IMR-90 (cell line): ENCODE data around the gene KCNN4. TPM values are rescaled to one million over a fixed set of nuclear protein-coding genes. Genes with fewer than 3 reads are reported as not detected.

Experiments used
- ATAC-seq: fragments of 200-7000 bp; cut with Tn5 transposase; 2 replicates; pipeline ENCODE4 v1.9.1; 2020; ENCODE audit warnings: low read depth, mild to moderate bottlenecking, moderate library complexity
- BruUV-seq: library from RNA; stranded (reverse); fragments of 400-500 nt; replicated peaks from 2 replicates; lab custom pipeline; 2021; lab: Mats Ljungman, UMichigan
- CTCF ChIA-PET: fragments of 300-600 bp; formaldehyde crosslinking; extraction: SDS; loops from one replicate; lab custom pipeline; 2021; ENCODE audit warnings: antibody characterized with exemption; lab: Yijun Ruan, JAX
- POLR2A ChIA-PET: fragments of 300-600 bp; sonication (Branson Sonifier 250); formaldehyde crosslinking; loops from one replicate; lab custom pipeline; 2022; ENCODE audit warnings: antibody characterized with exemption; ENCODE audit not compliant: unreplicated experiment; lab: Charles Lee
- DNase-seq: peaks from one replicate; pipeline ENCODE4 v3.0.0; 2013
- H2AFZ ChIP-seq: replicated peaks from 2 replicates; pipeline ENCODE3; 2013; ENCODE audit warnings: low read length, mild to moderate bottlenecking; ENCODE audit not compliant: poor library complexity
- H2AK5ac ChIP-seq: 2 replicates; pipeline ENCODE4 v1.6.1; 2013; ENCODE audit warnings: low read depth, low read length, inconsistent platforms
- H2AK9ac ChIP-seq: replicated peaks from 2 replicates; pipeline ENCODE3; 2013; ENCODE audit warnings: mild to moderate bottlenecking, low read depth, low read length, moderate library complexity; ENCODE audit not compliant: poor library complexity
- H2BK120ac ChIP-seq: 2 replicates; pipeline ENCODE4 v1.6.1; 2013; ENCODE audit warnings: low read depth, low read length, inconsistent platforms
- H2BK15ac ChIP-seq: 3 replicates; pipeline ENCODE4 v1.6.1; 2013; ENCODE audit warnings: low read depth, low read length, inconsistent platforms
- H2BK20ac ChIP-seq: 2 replicates; pipeline ENCODE4 v1.6.1; 2013; ENCODE audit warnings: low read depth, mild to moderate bottlenecking, inconsistent platforms, low read length, moderate library complexity
- H2BK5ac ChIP-seq: 2 replicates; pipeline ENCODE4 v1.6.1; 2013; ENCODE audit warnings: mild to moderate bottlenecking, low read depth, low read length, inconsistent platforms; ENCODE audit not compliant: poor library complexity, severe bottlenecking
- H3K14ac ChIP-seq: replicated peaks from 2 replicates; pipeline ENCODE4 v1.6.1; 2013; ENCODE audit warnings: low read depth, low read length, inconsistent platforms
- H3K18ac ChIP-seq: 2 replicates; pipeline ENCODE4 v1.6.1; 2013; ENCODE audit warnings: low read depth, low read length, control low read depth
- H3K23ac ChIP-seq: 2 replicates; pipeline ENCODE4 v1.6.1; 2013; ENCODE audit warnings: low read depth, low read length, inconsistent platforms
- H3K27ac ChIP-seq: 2 replicates; pipeline ENCODE4 v1.5.1; 2013; ENCODE audit warnings: mild to moderate bottlenecking, control low read depth, low read length; ENCODE audit not compliant: insufficient read depth
- H3K27me3 ChIP-seq: 2 replicates; pipeline ENCODE4 v1.6.1; 2013; ENCODE audit warnings: low read length; ENCODE audit not compliant: control insufficient read depth, insufficient read depth
- H3K36me3 ChIP-seq: 2 replicates; pipeline ENCODE4 v1.6.1; 2013; ENCODE audit warnings: low read length, mixed read lengths; ENCODE audit not compliant: control insufficient read depth, insufficient read depth
- H3K4ac ChIP-seq: 2 replicates; pipeline ENCODE4 v1.6.1; 2013; ENCODE audit warnings: low read depth, low read length, inconsistent platforms
- H3K4me1 ChIP-seq: 2 replicates; pipeline ENCODE4 v1.6.1; 2013; ENCODE audit warnings: low read length, mixed read lengths; ENCODE audit not compliant: control insufficient read depth, insufficient read depth
- H3K4me2 ChIP-seq: 2 replicates; pipeline ENCODE4 v1.6.1; 2013; ENCODE audit warnings: low read depth, mild to moderate bottlenecking, control low read depth, low read length, moderate library complexity
- H3K4me3 ChIP-seq: 2 replicates; pipeline ENCODE4 v1.5.1; 2013; ENCODE audit warnings: low read depth, mild to moderate bottlenecking, control low read depth, low read length, moderate library complexity; ENCODE audit not compliant: insufficient read depth
- H3K56ac ChIP-seq: 2 replicates; pipeline ENCODE4 v1.6.1; 2013; ENCODE audit warnings: low read length, inconsistent platforms; ENCODE audit not compliant: insufficient read depth; ENCODE audit errors: extremely low read depth
- H3K79me1 ChIP-seq, 2 experiments: 2 replicates each; pipeline ENCODE4 v1.6.1; 2013; ENCODE audit warnings: low read length in 2 of 2, inconsistent platforms in 1 of 2, low read depth in 1 of 2
- H3K9ac ChIP-seq: 2 replicates; pipeline ENCODE4 v1.6.1; 2013; ENCODE audit warnings: low read depth, low read length, control low read depth
- H3K9me1 ChIP-seq: 2 replicates; pipeline ENCODE4 v1.6.1; 2013; ENCODE audit warnings: low read length, inconsistent platforms; ENCODE audit not compliant: insufficient read depth
- H3K9me3 ChIP-seq: 2 replicates; pipeline ENCODE4 v1.6.1; 2013; ENCODE audit warnings: low read length; ENCODE audit not compliant: control insufficient read depth, insufficient read depth
- H4K20me1 ChIP-seq: 2 replicates; pipeline ENCODE4 v1.6.1; 2013; ENCODE audit warnings: low read length, inconsistent platforms; ENCODE audit not compliant: insufficient read depth
- H4K5ac ChIP-seq: 2 replicates; pipeline ENCODE4 v1.6.1; 2013; ENCODE audit warnings: mild to moderate bottlenecking, low read depth, low read length, control low read depth
- H4K8ac ChIP-seq, 2 experiments: 2 replicates each; pipeline ENCODE4 v1.6.1; 2013; ENCODE audit warnings: low read depth in 2 of 2, low read length in 2 of 2, control low read depth in 1 of 2, inconsistent platforms in 1 of 2
- H4K91ac ChIP-seq: 2 replicates; pipeline ENCODE4 v1.6.1; 2013; ENCODE audit warnings: low read depth, low read length, inconsistent platforms; ENCODE audit not compliant: insufficient read depth
- BHLHE40 ChIP-seq: fragments of 150-350 bp; IDR thresholded peaks from 2 replicates; pipeline ENCODE4 v1.6.1; 2016; ENCODE audit warnings: mild to moderate bottlenecking, low read depth, low read length
- CEBPB ChIP-seq: IDR thresholded peaks from 2 replicates; pipeline ENCODE4 v1.6.1; 2012; ENCODE audit warnings: low read depth, low read length, improper control_type of control experiment
- CHD1 ChIP-seq: IDR thresholded peaks from 2 replicates; pipeline ENCODE4 v1.6.1; 2012; ENCODE audit warnings: low read depth, low read length, improper control_type of control experiment
- CTCF ChIP-seq: conservative IDR thresholded peaks from 2 replicates; pipeline ENCODE4 v1.5.1; 2012; ENCODE audit warnings: mild to moderate bottlenecking, low read depth, low read length, improper control_type of control experiment
- ELK1 ChIP-seq: fragments of 150-350 bp; IDR thresholded peaks from 2 replicates; pipeline ENCODE4 v1.6.1; 2016; ENCODE audit warnings: low read depth, mild to moderate bottlenecking, low read length, moderate library complexity, borderline replicate concordance
- FOS ChIP-seq: fragments of 150-350 bp; IDR thresholded peaks from 2 replicates; pipeline ENCODE4 v1.6.1; 2016; ENCODE audit warnings: low read depth, low read length
- MAZ ChIP-seq: IDR thresholded peaks from 2 replicates; pipeline ENCODE4 v1.6.1; 2012; ENCODE audit warnings: low read depth, mild to moderate bottlenecking, low read length, improper control_type of control experiment, moderate library complexity, borderline replicate concordance
- POLR2A ChIP-seq: IDR thresholded peaks from 2 replicates; pipeline ENCODE4 v1.6.1; 2012; ENCODE audit warnings: mild to moderate bottlenecking, low read depth, low read length
- RAD21 ChIP-seq: IDR thresholded peaks from 2 replicates; pipeline ENCODE4 v1.6.1; 2012; ENCODE audit warnings: low read length, improper control_type of control experiment
- RCOR1 ChIP-seq: IDR thresholded peaks from 2 replicates; pipeline ENCODE4 v1.6.1; 2012; ENCODE audit warnings: mild to moderate bottlenecking, low read length, improper control_type of control experiment; ENCODE audit not compliant: insufficient replicate concordance
- RFX5 ChIP-seq: IDR thresholded peaks from 2 replicates; pipeline ENCODE4 v1.8.0; 2012; ENCODE audit warnings: low read depth, mild to moderate bottlenecking, low read length, moderate library complexity
- USF2 ChIP-seq: fragments of 150-350 bp; IDR thresholded peaks from 2 replicates; pipeline ENCODE4 v1.6.1; 2017; ENCODE audit warnings: mild to moderate bottlenecking, antibody characterized with exemption, low read length, low read depth
- WGBS, 2 experiments: methylation state at CpG; one replicate each; pipeline versions ENCODE4 v1.1.5 to v1.1.7; 2013; ENCODE audit warnings: missing lambda C conversion rate in 2 of 2; ENCODE audit not compliant: insufficient read length in 1 of 2; ENCODE audit errors: extremely low coverage in 2 of 2; 5-methylcytosine and 5-hydroxymethylcytosine counted together
- dilution Hi-C: fragments of 300-500 bp; cut with HindIII; formaldehyde crosslinking; loops from one replicate; pipeline ENCODE4 v1.14.3; 2018; ENCODE audit warnings: low sequenced_read_pairs; ENCODE audit not compliant: unreplicated experiment
- in situ Hi-C: fragments of 300-500 bp; cut with MboI; formaldehyde crosslinking; loops from 3 replicates; pipeline ENCODE4 v1.14.3; 2019; ENCODE audit warnings: low sequenced_read_pairs, inconsistent platforms, mixed read lengths
- intact Hi-C: fragments of 100-400 bp; cut with micrococcal nuclease; formaldehyde crosslinking; loops from 2 replicates; pipeline ENCODE4 v1.10.0; 2022
- polyA plus RNA-seq, 3 experiments: library from polyadenylated mRNA; depleted of rRNA; stranded (reverse); fragments of >200 nt; gene quantifications; 2 replicates each; pipeline ENCODE4 v1.2.3, GENCODE V29; 2012; ENCODE audit warnings: low replicate concordance in 1 of 3
- total RNA-seq: library from RNA; depleted of rRNA; stranded (reverse); fragments of >200 nt; gene quantifications from 2 replicates; pipeline ENCODE4 v1.2.3, GENCODE V29; 2012

Gene KCNN4
- total and polyA plus RNA-seq, 2 of the 4 experiments (the other 2 are of a cell fraction), result 0.54 to 0.99 TPM

DNA sequence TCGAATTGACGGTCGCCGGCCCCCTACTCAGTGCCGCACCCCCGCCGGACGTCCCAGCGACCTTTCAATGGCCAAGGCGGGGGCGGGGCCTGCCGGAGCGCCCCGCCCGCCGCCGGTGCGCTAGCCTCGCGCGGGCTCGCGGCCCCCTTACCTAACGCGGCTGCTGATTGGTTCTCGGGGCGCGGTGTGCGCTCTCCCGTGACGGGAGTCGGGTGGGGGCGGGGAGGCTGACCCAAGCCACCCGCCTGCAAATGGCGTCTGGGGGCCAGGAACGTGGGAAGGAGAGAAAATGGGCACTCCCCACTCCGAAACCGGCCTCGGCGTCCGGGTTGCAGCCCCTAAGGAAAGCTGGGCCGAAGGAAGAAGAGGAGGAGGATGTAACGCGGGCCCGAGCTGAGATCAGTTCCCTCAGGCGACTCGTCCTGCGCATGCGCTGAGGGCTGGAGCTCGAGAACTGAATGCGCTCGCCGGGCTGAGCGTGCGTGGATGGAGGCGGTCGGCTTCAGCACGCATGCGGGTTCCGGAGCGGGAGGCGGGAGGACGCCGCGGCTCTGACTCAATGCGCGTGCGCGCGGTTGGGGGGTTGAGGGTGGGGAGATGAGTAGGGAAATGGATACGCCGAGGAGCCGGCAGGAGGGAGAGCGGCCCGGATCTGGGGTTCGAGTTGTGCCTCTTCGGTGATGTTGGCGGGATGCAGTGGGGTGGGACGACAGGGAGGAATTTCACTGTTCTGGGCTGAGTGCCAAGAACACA, 26.1 kb downstream of the KCNN4 start, which contains the start of gene SMG9:
Gene SMG9 (minus strand): TSS at position 460 of the 753 bp plus-strand sequence. CDS start 4,221 bp downstream, outside the sequence.
- intact Hi-C loops (no loop called here), dilution Hi-C loops (no loop called here), in situ Hi-C loops (no loop called here)
- H3K56ac ChIP-seq, result peak within 1 kb of the TSS; percentile 98
- H3K79me1 ChIP-seq, result peaks cover 19 to 64% of the 10 kb centered on the region in 2 experiments
- no peaks in the 10 kb centered on the region for H3K9me3 ChIP-seq
- peaks cover 25% of the 10 kb centered on the region for H4K20me1 ChIP-seq
- no peaks in the 10 kb centered on the region for H3K27me3 ChIP-seq
- POLR2A ChIA-PET, result interaction anchor here (0.5 to 1.4 kb wide), 3 partner anchors 10 to 159 kb away, joined by 3 to 4 read pairs (median 3); partner anchors contain the start of genes IRGQ and ZNF576
- DNase-seq (peak; percentile 97), ATAC-seq (peak; percentile 85)
- peak within 1 kb of the TSS; percentile 89 for H3K23ac ChIP-seq
- H3K14ac ChIP-seq, result peak within 1 kb of the TSS; percentile 86
- H2BK20ac ChIP-seq, result peak within 1 kb of the TSS; percentile 28; the same call in 1 of the 2 replicates
- peak within 1 kb of the TSS; percentile 86 for H2AK9ac ChIP-seq
- no TSS peak for BruUV-seq
- peaks cover 9% of the 10 kb centered on the region for H3K36me3 ChIP-seq
- H4K91ac ChIP-seq, result peak within 1 kb of the TSS; percentile 98
- peak within 1 kb of the TSS; percentile 97 for H3K4ac ChIP-seq
- peak within 1 kb of the TSS; percentile 90 for H2BK120ac ChIP-seq
- TF ChIP-seq ELK1 (no peak), CTCF (no peak), FOS (0 out of 2 replicates have a peak, but pooled peaks have one; percentile 24), USF2 (peak; percentile 66), POLR2A (peak; percentile 80), MAZ (peak; percentile 83), CHD1 (no peak), CEBPB (no peak), BHLHE40 (peak; percentile 90), RFX5 (no peak), RAD21 (no peak), RCOR1 (peak; percentile 1)
- H2AK5ac ChIP-seq, result peak within 1 kb of the TSS; percentile 91
- peak within 1 kb of the TSS; percentile 66 for H3K4me3 ChIP-seq
- H3K9ac ChIP-seq, result peak within 1 kb of the TSS; percentile 90
- H3K18ac ChIP-seq, result peak within 1 kb of the TSS; percentile 79
- peaks cover 19% of the 10 kb centered on the region for H3K9me1 ChIP-seq
- H3K4me1 ChIP-seq, result peaks cover 20% of the 10 kb centered on the region
- peak within 1 kb of the TSS; percentile 71 for H4K5ac ChIP-seq
- H3K27ac ChIP-seq, result peak within 1 kb of the TSS; percentile 97
- H2AFZ ChIP-seq, result peak within 1 kb of the TSS; percentile 99
- peak within 1 kb of the TSS; percentile 96 for H2BK5ac ChIP-seq
- CTCF ChIA-PET, result no interaction called here
- peak within 1 kb of the TSS; percentile 95; the same call in 2 of the 3 replicates for H2BK15ac ChIP-seq
- peak within 1 kb of the TSS; percentile 95 to 98 for H4K8ac ChIP-seq
- peak within 1 kb of the TSS; percentile 90 for H3K4me2 ChIP-seq
- WGBS, 2 experiments, result 0% methylated on average over 24 of the region's 79 CpGs; no CpG with 5 or more reads in 1 of the 2 experiments
